ENCODE results near the gene LRMDA. TPM values are rescaled to one million over a fixed set of nuclear protein-coding genes. Genes with fewer than 3 reads are reported as not detected.
A peak's percentile ranks its signal among the peaks of the same experiment; 100 is the strongest.

LRMDA gene
- total RNA-seq, 1 donor from 2014 or later, result 6.3 TPM

- no peak for DNase-seq
Measured at GRCh38 chr10:75957314-75958120, 526.1 kb downstream of the LRMDA start.

GRCh38 chr10:75959209-75959608, 527.8 kb downstream of the LRMDA start:
- no peak for DNase-seq

- no peak for DNase-seq
Measured at GRCh38 chr10:75959912-75960311, 528.5 kb downstream of the LRMDA start.

GRCh38 chr10:75962395-75963061, 531.1 kb downstream of the LRMDA start:
- no peak for DNase-seq

GRCh38 chr10:75967491-75967890, 536.1 kb downstream of the LRMDA start:
- no peak for DNase-seq

- DNase-seq, result peak; percentile 24
Measured at GRCh38 chr10:75969031-75969430, 537.6 kb downstream of the LRMDA start.

- peak; percentile 70 for DNase-seq
Measured at GRCh38 chr10:75971402-75972211, 540.2 kb downstream of the LRMDA start.

- peak; percentile 77 for DNase-seq
Measured at GRCh38 chr10:75972491-75973276, 541.3 kb downstream of the LRMDA start.

- DNase-seq, result no peak
Measured at GRCh38 chr10:75974080-75974479, 542.7 kb downstream of the LRMDA start.

GRCh38 chr10:75976681-75977080, 545.3 kb downstream of the LRMDA start:
- no peak for DNase-seq

- DNase-seq, result peak; percentile 63
Measured at GRCh38 chr10:75977139-75977538, 545.7 kb downstream of the LRMDA start.

GRCh38 chr10:75978213-75978612, 546.8 kb downstream of the LRMDA start:
- DNase-seq, result no peak

- no peak for DNase-seq
Measured at GRCh38 chr10:75980419-75981002, 549.1 kb downstream of the LRMDA start.

GRCh38 chr10:75982611-75983369, 551.4 kb downstream of the LRMDA start:
- DNase-seq, result peak; percentile 61

GRCh38 chr10:75984067-75984466, 552.6 kb downstream of the LRMDA start:
- DNase-seq, result no peak

- DNase-seq, result no peak
Measured at GRCh38 chr10:75987616-75988015, 556.2 kb downstream of the LRMDA start.

- DNase-seq, result peak; percentile 20
Measured at GRCh38 chr10:75994357-75995040, 563.1 kb downstream of the LRMDA start.

- no peak for DNase-seq
Measured at GRCh38 chr10:75995041-75995430, 563.6 kb downstream of the LRMDA start.

GRCh38 chr10:75995720-75996119, 564.3 kb downstream of the LRMDA start:
- DNase-seq, result no peak

- peak; percentile 66 for DNase-seq
Measured at GRCh38 chr10:75999001-75999400, 567.6 kb downstream of the LRMDA start.
